Left lung (tissue), 10 donors: ENCODE data around the gene MYO9A. TPM values are rescaled to one million over a fixed set of nuclear protein-coding genes. Genes with fewer than 3 reads are reported as not detected.
A peak's percentile ranks its signal among the peaks of the same experiment; 100 is the strongest.

ENCODE experiments used
- ATAC-seq: fragments of 200-7000 bp; cut with Tn5 transposase; one replicate; pipeline ENCODE4 v1.9.1; 2020; ENCODE audit warnings: moderate library complexity
- DNase-seq, 4 donors: peaks; one replicate each; pipeline ENCODE4 v3.0.0-alpha.2; 2013 to 2020
- H3K27ac ChIP-seq, 2 donors: fragments of 200-600 bp; sonication (generic) in 1 of 2; one replicate each; pipeline versions ENCODE4 v1.5.0 to v1.8.0; 2020 to 2021
- H3K27me3 ChIP-seq, 2 donors: fragments of 200-600 bp; sonication (generic) in 1 of 2; one replicate each; pipeline versions ENCODE4 v1.5.0 to v1.8.0; 2020 to 2021
- H3K36me3 ChIP-seq, 2 donors: fragments of 200-600 bp; sonication (generic) in 1 of 2; one replicate each; pipeline versions ENCODE4 v1.5.0 to v1.8.0; 2020 to 2021
- H3K4me1 ChIP-seq, 2 donors: fragments of 200-600 bp; one replicate each; pipeline ENCODE4 v1.8.0; 2021
- H3K4me3 ChIP-seq, 2 donors: fragments of 200-600 bp; sonication (generic) in 1 of 2; one replicate each; pipeline versions ENCODE4 v1.5.0 to v1.8.0; 2020 to 2021; ENCODE audit warnings: mild to moderate bottlenecking in 1 of 2
- H3K9me3 ChIP-seq, 2 donors: fragments of 200-600 bp; sonication (generic) in 1 of 2; one replicate each; pipeline versions ENCODE4 v1.5.0 to v1.8.0; 2020 to 2021
- intact Hi-C, 2 donors: fragments of 100-400 bp; cut with DNase I; formaldehyde crosslinking; loops; one replicate each; pipeline versions ENCODE4 v1.11.2 to v1.14.2; 2022
- polyA plus RNA-seq, 6 donors: library from polyadenylated mRNA; unstranded; fragments of 120-200 nt; gene quantifications; one replicate each; pipeline ENCODE4 v1.2.1, GENCODE V29; 2013; ENCODE audit not compliant: insufficient read length in 6 of 6
- total RNA-seq, 2 donors: library from RNA; stranded (reverse); fragmentation: NEBNext Ultra II Directional; extraction: Animal tissue kit (Norgen Biotek cat#: 25700); gene quantifications; one replicate each; pipeline ENCODE4 v1.2.1, GENCODE V29; 2021
- TF ChIP-seq, protein P1 (sequence below), 2 donors: fragments of 200-600 bp; sonication (generic) in 1 of 2; IDR thresholded peaks; one replicate each; pipeline versions ENCODE4 v1.5.0 to v1.8.0; 2021; ENCODE audit warnings: antibody characterized with exemption in 2 of 2
- donor health status: DM: no; HTN: yes; CAD: no.
- donor health status: DM: no; HTN: no; CAD: no.

Gene MYO9A
- total and polyA plus RNA-seq, 8 donors: 30.8 to 67.4 (median 41.4) TPM

DNA sequence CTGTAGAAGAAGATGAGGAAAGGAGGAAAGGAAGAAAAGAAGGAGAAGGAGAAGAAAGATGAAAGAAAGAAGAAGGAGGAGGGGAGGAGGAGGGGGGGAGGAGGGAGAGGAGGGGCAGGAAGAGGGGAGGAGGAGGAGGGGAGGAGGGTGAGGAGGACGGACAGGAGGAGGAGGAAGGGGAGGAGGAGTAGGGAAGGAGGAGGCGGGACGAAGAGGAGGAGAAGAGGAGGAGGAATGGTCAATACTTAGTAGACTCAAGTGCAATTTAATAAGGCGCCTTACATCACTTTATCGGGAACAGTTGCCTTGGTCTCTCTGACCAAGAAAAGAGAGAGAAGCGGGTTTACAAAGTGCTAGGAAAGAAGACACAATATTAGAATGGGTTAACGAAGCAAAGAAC is 331.3 kb downstream of the MYO9A start:
- Histone ChIP-seq H3K4me1 (no peaks in the 10 kb centered on the region), H3K27ac (no peak overlapping the region), H3K36me3 (no peaks in the 10 kb centered on the region), H3K4me3 (no peak overlapping the region), H3K9me3 (no peaks in the 10 kb centered on the region), H3K27me3 (no peaks in the 10 kb centered on the region)
- intact Hi-C loops: no loop called here
- DNase-seq: no peak
- TF ChIP-seq, protein P1, sequence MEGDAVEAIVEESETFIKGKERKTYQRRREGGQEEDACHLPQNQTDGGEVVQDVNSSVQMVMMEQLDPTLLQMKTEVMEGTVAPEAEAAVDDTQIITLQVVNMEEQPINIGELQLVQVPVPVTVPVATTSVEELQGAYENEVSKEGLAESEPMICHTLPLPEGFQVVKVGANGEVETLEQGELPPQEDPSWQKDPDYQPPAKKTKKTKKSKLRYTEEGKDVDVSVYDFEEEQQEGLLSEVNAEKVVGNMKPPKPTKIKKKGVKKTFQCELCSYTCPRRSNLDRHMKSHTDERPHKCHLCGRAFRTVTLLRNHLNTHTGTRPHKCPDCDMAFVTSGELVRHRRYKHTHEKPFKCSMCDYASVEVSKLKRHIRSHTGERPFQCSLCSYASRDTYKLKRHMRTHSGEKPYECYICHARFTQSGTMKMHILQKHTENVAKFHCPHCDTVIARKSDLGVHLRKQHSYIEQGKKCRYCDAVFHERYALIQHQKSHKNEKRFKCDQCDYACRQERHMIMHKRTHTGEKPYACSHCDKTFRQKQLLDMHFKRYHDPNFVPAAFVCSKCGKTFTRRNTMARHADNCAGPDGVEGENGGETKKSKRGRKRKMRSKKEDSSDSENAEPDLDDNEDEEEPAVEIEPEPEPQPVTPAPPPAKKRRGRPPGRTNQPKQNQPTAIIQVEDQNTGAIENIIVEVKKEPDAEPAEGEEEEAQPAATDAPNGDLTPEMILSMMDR (IDR thresholded peaks at IDR 0.05): no peak
- no peak for ATAC-seq

DNA sequence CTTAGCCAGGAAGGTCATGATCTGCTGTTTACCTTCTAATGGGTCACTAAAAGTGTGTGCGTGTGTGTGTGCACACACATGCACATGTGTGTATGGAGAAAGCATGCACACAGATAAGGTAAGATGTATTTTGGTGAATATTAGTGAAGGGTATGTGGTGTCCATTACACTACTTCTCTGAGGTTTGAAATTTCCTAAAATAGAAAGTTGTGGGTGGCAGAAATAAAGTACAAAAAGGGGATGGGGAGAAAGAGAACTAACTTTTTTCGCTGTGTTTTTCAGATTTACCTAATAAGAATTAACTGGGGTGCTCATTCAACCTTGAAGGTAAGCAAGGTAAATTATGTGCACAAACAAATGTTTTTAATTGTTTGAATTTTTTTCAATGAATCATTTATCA is 332.0 kb downstream of the MYO9A start:
- no peaks in the 10 kb centered on the region for H3K4me1 ChIP-seq
- H3K27me3 ChIP-seq: no peaks in the 10 kb centered on the region
- intact Hi-C loops: no loop called here
- H3K4me3 ChIP-seq: no peak overlapping the region
- no peak overlapping the region for H3K27ac ChIP-seq
- no peak for ATAC-seq
- H3K36me3 ChIP-seq: no peaks in the 10 kb centered on the region
- TF ChIP-seq, protein P1 (IDR thresholded peaks at IDR 0.05): no peak
- no peaks in the 10 kb centered on the region for H3K9me3 ChIP-seq
- DNase-seq: no peak

DNA sequence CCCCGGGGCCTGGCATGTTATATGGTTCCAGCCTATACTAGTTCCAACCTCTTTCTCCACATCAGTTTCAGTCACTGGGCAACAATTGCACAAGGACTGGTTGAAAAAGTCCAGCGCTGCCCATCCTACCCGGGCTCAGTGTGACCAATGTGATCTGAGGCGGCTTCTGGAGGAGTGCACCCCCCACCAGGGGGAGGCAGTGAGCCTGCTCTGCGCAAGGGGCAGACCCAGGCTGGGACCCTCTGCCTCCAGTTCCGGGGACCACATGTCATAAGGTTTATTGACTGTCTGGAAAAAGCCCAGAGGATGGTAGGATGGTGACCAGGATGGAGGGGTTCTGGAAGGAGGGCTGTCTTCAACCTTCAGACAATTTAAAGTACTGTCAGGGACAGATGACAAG is 333.2 kb downstream of the MYO9A start:
- intact Hi-C loops: no loop called here
- Histone ChIP-seq H3K9me3 (no peaks in the 10 kb centered on the region), H3K36me3 (no peaks in the 10 kb centered on the region), H3K27me3 (no peaks in the 10 kb centered on the region), H3K4me1 (peaks cover 3 to 4% of the 10 kb centered on the region in 2 donors), H3K27ac (no peak overlapping the region), H3K4me3 (no peak overlapping the region)
- TF ChIP-seq, protein P1 (IDR thresholded peaks at IDR 0.05): no peak
- no peak for DNase-seq
- ATAC-seq: peak; percentile 32

DNA sequence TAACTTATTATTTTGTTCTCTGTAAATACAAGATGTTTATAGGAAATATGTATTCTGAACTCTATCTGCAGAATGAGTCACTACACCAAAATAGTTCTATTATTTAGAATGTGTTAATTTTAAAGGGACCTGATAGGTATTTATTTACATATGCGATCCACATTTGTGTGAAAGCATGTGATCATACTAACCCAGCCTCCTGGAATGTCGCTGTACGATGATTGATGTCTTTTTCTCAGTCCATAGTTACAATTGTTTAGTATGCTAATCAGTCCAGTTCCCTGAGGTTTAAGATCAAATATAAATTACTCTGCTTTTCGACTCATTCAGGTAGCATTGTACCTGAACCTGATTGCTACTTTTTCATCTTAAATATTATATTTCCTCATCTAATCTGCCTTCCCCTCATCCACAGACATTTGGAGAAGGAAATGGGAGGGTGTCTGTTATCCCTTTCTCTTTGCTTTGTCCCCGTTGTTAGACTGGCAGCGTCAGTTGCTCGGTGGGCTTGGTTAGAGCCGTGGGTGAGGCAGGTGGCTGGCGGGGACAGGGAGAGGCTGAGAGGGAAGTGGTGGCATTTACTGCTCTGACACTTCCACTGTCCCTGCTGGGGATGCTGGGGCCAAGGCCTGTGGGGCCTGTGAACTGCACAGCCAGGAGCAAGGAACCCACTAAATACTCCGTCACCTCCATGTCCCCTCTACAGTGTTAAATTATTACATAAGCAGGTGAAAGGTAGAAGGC is 335.4 kb downstream of the MYO9A start:
- Histone ChIP-seq H3K4me3 (no peak overlapping the region), H3K27ac (no peak overlapping the region), H3K27me3 (no peaks in the 10 kb centered on the region), H3K9me3 (no peaks in the 10 kb centered on the region), H3K4me1 (peaks cover 3 to 4% of the 10 kb centered on the region in 2 donors), H3K36me3 (no peaks in the 10 kb centered on the region)
- intact Hi-C loops: no loop called here
- TF ChIP-seq, protein P1 (IDR thresholded peaks at IDR 0.05): no peak
- ATAC-seq (no peak), DNase-seq (no peak)

DNA sequence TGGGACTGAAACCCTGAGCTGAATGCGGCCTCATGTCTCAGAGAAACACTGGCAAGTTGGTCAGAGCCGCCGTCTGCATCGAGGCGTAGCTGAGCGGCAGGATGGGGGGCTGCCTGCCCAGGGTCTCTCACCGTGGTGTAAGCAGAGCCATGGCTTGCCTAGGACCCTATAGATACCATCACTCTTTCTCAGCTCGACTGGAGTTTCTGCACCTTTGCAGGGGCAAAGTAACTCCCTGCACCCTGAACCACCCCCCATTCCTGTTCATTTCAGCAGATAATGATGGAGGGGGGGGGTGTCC is 336.0 kb downstream of the MYO9A start:
- DNase-seq (no peak), ATAC-seq (no peak)
- Histone ChIP-seq H3K36me3 (no peaks in the 10 kb centered on the region), H3K4me3 (no peak overlapping the region), H3K27ac (no peak overlapping the region), H3K27me3 (no peaks in the 10 kb centered on the region), H3K4me1 (peaks cover 3 to 4% of the 10 kb centered on the region in 2 donors), H3K9me3 (no peaks in the 10 kb centered on the region)
- TF ChIP-seq, protein P1 (IDR thresholded peaks at IDR 0.05): no peak
- intact Hi-C loops: no loop called here
